ENCODE results near the gene NIT2. TPM values are rescaled to one million over a fixed set of nuclear protein-coding genes. Genes with fewer than 3 reads are reported as not detected.

NIT2 gene
- total and polyA plus RNA-seq, 9 donors: 13.5 to 45.2 (median 34.8) TPM

DNA sequence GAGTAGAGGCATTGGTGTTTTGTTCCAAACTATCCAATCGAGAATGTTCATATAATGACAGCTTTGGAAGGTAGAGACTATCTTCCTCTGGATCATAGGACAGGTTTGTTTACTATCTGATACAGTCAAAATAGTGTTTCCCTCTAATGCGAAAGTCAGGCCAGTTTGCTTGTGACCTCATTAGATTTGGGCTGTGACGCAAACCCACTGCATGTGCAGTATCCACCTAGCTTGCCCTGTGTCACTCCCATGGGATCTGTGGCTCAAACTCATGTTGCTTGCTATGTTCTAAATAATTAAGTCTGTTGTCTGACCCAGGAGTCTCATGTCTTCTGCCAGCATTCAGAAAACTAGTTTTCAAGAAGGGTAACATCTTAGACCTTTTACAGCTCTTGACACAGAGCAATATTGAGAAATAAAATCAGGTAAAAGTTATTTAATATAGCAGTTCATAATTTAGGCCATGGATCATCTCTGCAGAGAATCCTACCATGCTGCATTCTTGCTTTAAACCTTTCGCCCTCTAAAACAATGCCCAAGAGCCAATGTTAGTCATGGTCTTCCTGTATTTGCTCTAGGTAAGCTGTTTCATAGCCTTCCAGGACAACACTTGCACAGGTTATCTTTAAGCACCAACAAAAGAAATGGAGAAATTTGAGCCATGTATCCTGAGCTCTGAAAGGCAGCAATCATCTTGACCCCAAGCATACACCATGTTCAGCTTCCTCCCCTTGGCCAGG is 26.4 kb downstream of the NIT2 start:
- Histone ChIP-seq H3K9me3 (no peaks in the 10 kb centered on the region), H3K36me3 (no peaks in the 10 kb centered on the region), H3K27ac (no peak overlapping the region), H3K4me3 (no peak overlapping the region), H3K4me1 (ENCODE audit: insufficient read depth) (no peaks in the 10 kb centered on the region), H3K27me3 (no peaks in the 10 kb centered on the region)
- TF ChIP-seq POLR2A (IDR thresholded peaks at IDR 0.05): no peak
- no peak for TF ChIP-seq EP300 (IDR thresholded peaks at IDR 0.05)
- no peak for TF ChIP-seq CTCF (IDR thresholded peaks at IDR 0.05)
- 94 to 98% (median 96%) methylated on average over 4 of the region's 4 CpGs for WGBS, 3 donors
- intact Hi-C loops (cut with DNase I): no loop called here
- no peak for DNase-seq

- Histone ChIP-seq H3K27ac (no peak overlapping the region), H3K4me3 (no peak overlapping the region), H3K9me3 (no peaks in the 10 kb centered on the region), H3K4me1 (ENCODE audit: insufficient read depth) (no peaks in the 10 kb centered on the region), H3K36me3 (no peaks in the 10 kb centered on the region), H3K27me3 (no peaks in the 10 kb centered on the region)
- DNase-seq: no peak
- 78 to 84% (median 79%) methylated on average over 1 of the region's 1 CpG for WGBS, 3 donors
- intact Hi-C loops (cut with DNase I): no loop called here
- TF ChIP-seq POLR2A (IDR thresholded peaks at IDR 0.05) (no peak), CTCF (IDR thresholded peaks at IDR 0.05) (no peak), EP300 (IDR thresholded peaks at IDR 0.05) (no peak)
Measured at GRCh38 chr3:100361897-100362296, 27.3 kb downstream of the NIT2 start.

GRCh38 chr3:100364421-100364820 is 29.9 kb downstream of the NIT2 start:
- 89 to 92% (median 91%) methylated on average over 3 of the region's 3 CpGs for WGBS, 3 donors
- Histone ChIP-seq H3K27me3 (no peaks in the 10 kb centered on the region), H3K4me3 (no peak overlapping the region), H3K9me3 (no peaks in the 10 kb centered on the region), H3K4me1 (ENCODE audit: insufficient read depth) (no peaks in the 10 kb centered on the region), H3K36me3 (no peaks in the 10 kb centered on the region), H3K27ac (no peak overlapping the region)
- DNase-seq: no peak
- no peak for TF ChIP-seq CTCF (IDR thresholded peaks at IDR 0.05)
- no peak for TF ChIP-seq POLR2A (IDR thresholded peaks at IDR 0.05)
- no peak for TF ChIP-seq EP300 (IDR thresholded peaks at IDR 0.05)
- intact Hi-C loops (cut with DNase I): no loop called here

DNA sequence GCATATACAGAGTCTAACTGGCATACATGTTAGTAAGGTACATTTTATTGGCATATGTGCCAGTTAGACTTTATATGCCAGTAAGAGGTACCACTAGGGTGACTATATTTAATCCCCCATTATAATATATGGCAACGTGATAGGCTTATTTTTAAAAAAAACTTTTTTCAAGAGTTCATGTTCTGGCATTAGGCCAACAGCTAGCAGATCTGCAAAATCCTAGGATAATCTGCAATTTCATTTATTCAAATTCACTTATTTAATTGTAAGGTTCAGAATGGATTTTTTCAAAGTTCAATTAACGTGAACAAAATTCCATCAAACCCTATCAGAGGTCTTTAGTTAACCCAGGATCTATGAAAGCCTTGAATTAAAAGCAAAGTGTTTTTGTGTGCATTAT is 31.9 kb downstream of the NIT2 start:
- no peaks in the 10 kb centered on the region for H3K4me1 ChIP-seq (ENCODE audit: insufficient read depth)
- no peak overlapping the region for H3K4me3 ChIP-seq
- no peaks in the 10 kb centered on the region for H3K36me3 ChIP-seq
- no peaks in the 10 kb centered on the region for H3K27me3 ChIP-seq
- TF ChIP-seq CTCF (IDR thresholded peaks at IDR 0.05) (no peak), POLR2A (IDR thresholded peaks at IDR 0.05) (no peak), EP300 (IDR thresholded peaks at IDR 0.05) (no peak)
- no peaks in the 10 kb centered on the region for H3K9me3 ChIP-seq
- H3K27ac ChIP-seq: no peak overlapping the region
- WGBS, 3 donors: 66 to 71% (median 70%) methylated on average over 2 of the region's 2 CpGs
- no peak for DNase-seq
- intact Hi-C loops (cut with DNase I): no loop called here
